ENCODE measurements around the gene TENM4.
"Not testable (repeated sequence)": the region's sequence is repeated elsewhere in the genome, so short reads cannot be mapped to it uniquely, and the experiment has no call there.

The TENM4 gene

GRCh38 chr11:79241205-79241851, 199.5 kb downstream of the TENM4 start:
- no peak for DNase-seq

DNA sequence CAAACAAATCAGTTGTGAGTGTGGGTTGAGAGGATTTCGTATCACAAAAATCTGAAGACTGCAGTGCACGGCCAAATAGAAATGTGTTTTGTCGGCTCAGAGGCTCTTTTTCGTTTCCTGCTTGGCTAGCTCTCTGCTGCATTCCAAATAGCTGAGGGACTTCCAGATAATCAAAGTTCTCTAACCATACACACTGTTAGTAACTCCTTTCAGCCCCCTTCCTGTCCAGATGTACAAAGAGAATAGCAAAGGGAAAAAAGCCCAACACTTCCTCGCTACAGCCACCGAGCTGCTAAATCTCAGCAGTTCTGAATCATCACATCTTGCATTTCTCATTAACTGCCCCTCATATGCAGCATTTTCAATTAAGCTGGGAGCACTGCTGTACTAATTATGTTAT, 203.1 kb downstream of the TENM4 start:
- no peak for DNase-seq

DNA sequence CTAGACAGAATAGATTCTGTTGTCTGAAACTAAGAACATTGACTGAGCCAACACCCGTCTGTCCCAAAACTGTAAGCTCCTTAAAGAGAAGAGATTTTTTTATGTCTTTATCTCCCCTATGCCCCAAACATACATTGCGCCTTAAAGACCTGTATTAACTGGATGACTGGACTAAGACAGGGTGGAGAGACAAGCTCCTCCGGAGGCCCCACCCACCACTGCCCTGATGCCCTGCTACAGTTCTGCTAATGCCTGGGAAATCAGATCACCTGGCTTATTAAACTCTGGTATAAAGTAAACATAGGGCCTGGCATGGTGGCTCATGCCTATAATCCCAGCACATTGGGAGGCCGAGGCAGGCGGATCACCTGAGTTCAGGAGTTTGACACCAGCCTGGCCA, 203.7 kb downstream of the TENM4 start:
- no peak for DNase-seq

- no peak for DNase-seq
These were observed 204.3 kb downstream of the TENM4 start for GRCh38 chr11:79236541-79236971.

- no peak for DNase-seq
These were observed 205.1 kb downstream of the TENM4 start for GRCh38 chr11:79235696-79236095.

GRCh38 chr11:79232346-79232745, 208.5 kb downstream of the TENM4 start:
- no peak for DNase-seq

- no peak for DNase-seq
These were observed 211.8 kb downstream of the TENM4 start for GRCh38 chr11:79229047-79229446.

DNA sequence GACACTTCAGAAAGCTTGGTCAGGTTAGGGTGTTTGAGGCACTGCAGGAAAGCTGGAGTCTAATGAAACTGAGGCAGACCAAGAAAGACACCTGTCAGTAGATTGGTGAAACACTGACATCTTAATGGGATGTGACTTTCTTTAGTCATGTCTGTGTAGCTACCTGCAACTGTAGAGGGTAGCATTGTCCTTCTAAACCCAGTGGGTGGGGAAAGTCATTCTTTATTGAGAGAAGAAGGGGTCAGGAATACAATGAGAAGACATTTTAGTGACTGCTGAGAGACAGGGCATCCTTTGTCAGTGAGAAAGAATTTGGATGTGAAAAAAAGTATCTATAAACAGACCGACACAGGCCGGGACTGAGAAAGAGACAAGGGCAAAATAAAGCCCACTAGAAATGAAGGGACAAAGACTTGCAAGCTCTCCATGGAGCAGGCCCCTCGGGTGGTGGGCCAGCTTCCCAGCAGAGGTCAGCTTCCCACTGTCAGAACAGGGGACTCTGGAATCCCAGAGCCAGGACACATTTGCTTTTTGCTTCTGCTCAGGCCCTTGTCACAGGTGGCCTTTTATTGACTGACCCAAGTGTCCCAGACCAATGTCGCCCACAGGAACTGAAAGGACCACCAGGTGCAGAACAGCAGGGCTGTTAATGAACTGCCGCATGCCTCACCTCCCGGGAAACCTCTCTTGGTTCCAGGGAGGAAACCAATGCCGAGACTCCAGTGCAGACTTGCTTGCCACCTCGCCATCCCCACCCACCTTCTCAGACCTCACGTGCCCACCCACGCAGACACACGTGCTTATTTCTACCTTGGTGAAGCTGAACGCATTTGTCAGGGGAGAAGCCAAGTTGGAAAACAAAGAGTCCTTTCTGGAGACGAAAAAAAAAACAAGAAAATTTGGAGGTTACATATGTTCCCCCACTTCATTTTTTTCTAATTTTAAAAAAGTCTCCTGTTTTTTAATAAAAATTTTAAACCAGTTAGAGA, 212.8 kb downstream of the TENM4 start:
- no peak for DNase-seq

GRCh38 chr11:79227308-79227707, 213.5 kb downstream of the TENM4 start:
- DNase-seq: no peak

GRCh38 chr11:79226126-79226525, 214.7 kb downstream of the TENM4 start:
- DNase-seq: no peak

DNA sequence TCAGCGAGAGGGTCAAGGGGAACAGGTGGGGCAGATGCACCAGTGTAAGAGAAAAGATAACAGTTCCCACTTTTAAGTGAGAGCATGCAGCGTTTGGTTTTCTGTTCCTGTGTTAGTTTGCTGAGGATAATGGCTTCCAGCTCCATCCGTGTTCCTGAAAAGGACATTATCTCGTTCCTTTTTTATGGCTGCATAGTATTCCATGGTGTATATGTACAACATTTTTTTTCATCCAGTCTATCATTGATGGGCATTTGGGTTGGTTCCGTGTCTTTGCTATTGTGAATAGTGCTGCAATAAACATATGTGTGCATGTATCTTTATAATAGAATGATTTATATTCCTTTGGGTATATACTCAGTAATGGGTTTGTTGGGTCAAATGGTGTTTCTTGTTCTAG, 218.7 kb downstream of the TENM4 start:
- not testable (repeated sequence) for DNase-seq

DNA sequence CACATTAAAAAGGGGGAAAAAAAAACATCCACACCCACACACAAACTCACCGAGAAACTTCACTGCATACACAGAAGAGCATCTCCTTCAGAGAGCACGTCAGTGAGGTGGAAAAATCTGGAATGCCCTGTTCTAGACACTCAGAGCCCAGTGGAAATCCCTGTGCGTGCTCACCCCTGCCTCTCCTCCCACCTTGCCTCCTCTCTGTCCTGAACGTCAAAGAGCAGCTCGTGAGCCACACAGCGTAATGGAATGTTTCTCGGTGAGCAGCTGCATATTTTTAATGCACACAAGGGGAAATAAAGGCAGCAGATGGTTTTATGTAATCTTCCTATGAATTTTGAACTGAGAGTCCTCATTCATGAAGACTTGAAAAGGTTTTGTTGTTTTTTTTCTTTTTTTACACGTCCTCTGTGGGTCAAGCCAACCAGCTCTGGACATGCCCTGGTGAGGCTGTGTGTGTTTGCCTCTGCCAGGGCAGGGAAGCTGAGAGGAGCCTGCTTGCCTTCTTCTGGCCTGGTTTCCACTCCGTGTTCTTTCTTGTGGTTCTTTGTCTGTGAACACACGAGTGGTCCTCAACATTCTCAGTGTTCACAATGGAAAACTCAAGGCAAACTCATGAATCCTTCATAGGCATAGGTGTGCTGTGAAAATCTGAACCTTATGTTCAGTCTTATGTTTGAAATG, 219.2 kb downstream of the TENM4 start:
- no peak for DNase-seq

DNA sequence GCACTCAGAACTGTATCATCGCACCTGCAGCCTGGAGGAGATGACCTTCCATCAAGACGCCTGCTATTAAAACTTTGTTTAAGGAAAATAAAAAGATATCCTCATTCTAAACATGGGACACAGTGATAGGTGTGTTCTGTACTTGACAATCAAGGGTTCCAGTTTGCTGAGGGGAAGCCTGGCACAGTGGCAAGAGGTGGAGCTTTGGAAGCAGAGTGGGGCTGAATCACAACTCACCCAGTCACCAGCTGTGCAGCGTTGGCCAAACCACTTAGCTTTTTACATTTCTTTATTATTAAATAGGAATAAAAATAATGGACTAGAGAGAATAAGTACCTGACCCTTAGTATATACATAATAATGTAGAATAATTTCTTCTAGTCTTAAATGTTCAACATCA, 220.7 kb downstream of the TENM4 start:
- DNase-seq: no peak

DNA sequence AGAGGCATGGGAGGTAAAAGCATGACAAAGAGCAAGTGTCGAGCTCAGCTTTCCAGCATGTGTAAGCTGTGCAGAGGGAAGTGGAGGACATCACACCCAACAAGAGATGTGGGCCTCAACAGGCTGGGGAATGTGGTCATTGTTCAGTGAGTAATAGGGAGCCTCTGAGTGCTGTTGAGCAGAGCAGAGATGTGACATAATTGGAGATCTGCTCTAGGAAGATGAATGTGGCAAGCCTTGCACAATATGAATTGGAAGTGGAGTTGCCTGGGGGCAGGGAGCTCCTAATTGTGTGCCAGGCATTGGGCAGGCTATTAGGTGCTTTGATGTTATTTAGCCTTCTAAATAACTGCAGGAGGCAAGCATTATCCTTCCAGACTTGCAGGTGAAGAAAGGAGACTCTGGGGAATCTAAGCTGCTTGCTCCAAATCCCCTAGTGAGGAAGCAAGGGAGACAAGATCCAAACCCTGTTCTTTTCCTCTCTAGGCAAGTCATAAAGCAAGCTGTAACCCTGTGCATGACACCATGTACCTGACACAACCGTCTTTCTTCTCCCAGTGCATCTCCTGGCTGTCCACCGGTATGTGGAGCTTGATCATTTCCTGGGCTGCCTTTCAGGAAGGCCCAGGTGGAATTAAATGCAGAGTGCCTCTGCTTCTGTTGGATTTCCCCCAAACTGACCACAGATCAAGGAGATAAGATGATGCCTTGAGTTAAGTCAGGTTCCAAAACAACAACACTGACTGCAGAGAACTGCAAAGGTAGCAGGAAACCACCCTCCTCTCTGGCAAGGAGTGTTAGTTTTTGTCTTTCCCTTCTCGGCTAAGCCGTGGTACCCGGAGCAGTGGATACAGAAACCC, 221.4 kb downstream of the TENM4 start:
- DNase-seq: no peak

- DNase-seq: no peak
These were observed 228.1 kb downstream of the TENM4 start for GRCh38 chr11:79212741-79213190.

DNA sequence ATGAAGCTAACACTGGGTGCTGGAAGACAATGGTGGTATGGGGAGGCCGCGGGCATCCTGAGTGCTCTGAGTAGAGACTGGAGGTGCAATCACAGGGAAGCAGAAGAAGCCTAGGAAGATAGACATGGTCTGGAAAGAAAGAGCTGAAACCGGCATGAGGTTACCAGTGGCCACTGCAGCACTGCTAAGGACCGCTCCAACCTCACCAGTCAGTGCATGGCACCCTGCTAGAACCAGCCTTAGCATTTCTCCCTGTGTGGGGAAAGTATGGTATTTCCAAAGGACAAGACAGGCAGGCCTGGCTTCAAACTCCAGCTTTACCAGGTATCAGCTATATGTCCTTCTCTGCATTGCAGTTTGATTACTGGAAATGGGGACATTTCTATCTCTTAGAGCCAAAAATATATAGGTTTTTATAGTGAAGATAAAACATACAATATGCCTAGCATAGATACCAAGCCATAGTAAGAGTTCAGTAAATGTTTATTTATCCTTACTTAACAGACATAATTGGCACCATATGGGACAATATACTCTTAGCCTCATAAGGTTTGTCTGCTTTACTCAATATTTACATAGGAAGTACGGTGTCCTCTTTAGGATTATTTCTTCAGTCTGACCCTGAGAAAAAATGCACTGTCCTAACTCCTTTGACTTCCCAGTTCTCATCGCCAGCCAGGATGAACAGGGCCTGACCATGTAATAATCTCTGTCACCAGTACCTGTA, 231.1 kb downstream of the TENM4 start:
- no peak for DNase-seq

DNA sequence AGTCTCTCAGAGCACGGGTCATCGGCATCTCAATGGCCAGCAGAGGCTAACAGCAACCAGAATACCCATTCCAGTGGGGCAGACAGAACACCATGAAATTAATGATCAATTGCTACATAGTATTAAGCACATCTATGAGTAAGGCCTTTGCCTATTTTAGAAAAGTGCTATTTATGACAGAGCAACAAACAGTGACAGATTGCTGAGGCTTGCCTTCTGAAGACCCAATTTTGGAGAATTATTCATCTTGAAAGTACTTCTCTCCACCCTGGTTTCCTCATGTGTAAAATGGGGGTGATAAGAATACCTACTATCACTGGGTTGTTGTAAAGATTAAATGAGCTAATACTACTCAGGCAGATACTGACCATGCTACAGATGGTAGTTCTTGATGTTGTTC, 232.7 kb downstream of the TENM4 start:
- DNase-seq: no peak

DNA sequence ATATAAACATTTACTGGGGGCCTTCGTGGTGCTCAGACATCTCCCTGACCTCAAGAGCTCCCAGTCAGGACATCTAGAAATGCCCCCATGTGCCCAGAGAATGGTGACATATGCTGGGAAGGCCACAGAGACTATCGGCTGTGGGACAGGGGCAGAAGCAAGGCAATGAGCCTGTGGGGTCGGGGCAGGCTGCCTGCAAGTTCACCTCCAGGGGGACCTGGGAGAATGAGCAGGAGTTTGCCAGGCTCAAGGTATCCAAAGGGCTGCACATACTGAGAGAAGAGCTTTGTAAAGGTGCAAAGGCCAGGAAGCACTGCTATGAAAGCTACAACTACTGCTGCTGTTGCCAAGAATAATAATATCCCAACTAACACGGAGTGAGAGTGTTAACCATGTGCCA, 233.9 kb downstream of the TENM4 start:
- DNase-seq: no peak

GRCh38 chr11:79205786-79206185, 235.0 kb downstream of the TENM4 start:
- no peak for DNase-seq

GRCh38 chr11:79201677-79202347, 239.0 kb downstream of the TENM4 start:
- DNase-seq: no peak

- DNase-seq: no peak
These were observed 240.3 kb downstream of the TENM4 start for GRCh38 chr11:79200398-79201070.

Measured in NCI-H446 treated with DMSO at 0.1 percent for 48 hours (cell line).